ENCODE data around the gene ZNF423.

Gene ZNF423

DNA sequence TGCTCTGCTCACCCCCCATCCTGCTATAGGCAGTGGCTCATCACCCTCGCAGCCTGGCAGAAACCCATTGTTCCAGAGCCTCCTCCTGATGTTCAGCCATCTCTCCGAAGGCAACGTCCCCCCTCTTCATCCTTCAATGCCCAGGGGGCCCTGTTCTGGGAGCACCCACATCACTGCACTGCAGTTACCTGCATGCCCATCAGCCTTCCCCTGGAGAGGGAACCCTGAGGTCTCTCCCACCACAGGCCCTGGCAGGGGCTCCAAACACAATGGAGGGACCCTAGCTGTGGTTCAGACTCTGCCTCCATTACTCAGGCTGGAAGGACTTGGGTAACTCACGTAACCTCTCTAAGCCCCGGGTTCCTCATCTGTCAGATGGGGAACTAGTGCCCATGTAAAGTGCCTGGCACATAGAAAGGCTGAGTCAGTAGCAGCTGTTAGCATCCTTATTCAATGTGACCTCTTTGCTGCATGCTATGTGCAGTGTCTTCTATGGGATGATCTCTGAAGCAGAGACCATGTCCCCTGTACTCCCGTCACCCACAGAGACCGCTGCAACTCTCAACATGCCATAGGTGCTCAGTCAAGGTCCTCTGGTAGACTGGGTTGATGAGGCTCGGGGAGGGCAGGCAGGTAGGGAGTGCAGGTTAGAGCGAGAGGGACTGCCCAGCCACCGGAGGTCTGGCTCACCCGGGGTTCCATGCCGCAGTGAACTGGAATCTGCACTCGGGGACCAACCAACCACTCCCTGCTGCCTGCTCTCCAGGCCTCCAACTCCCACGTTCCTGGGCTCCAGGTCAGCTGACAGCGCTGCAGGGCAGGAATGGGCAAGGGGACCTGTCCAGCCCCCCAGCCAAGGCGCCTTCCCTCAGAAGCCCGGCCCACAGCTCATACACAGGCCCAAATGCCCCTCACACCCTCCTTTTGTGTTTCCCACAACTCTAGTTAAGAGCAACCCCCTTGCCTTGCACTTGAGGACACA is 233.2 kb downstream of the ZNF423 start:
- DNase-seq (ENCODE audit: low read depth in 3 of 3), result no peak

DNA sequence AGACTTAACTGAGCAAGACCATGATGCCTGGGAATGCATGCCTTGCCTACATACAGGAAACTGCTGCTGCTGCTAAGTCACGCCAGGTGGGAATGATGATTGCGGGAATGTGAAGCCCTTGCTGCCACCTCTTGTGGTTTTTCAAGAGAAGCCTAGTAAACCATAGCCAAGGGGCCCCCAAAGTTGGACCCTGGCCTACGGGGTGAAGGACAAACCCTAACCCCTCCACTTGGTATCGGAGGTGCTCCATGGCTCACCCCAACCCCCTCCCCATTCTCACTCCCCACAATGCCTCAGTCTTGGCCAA is 233.9 kb downstream of the ZNF423 start:
- no peak for DNase-seq (ENCODE audit: low read depth in 3 of 3)

DNA sequence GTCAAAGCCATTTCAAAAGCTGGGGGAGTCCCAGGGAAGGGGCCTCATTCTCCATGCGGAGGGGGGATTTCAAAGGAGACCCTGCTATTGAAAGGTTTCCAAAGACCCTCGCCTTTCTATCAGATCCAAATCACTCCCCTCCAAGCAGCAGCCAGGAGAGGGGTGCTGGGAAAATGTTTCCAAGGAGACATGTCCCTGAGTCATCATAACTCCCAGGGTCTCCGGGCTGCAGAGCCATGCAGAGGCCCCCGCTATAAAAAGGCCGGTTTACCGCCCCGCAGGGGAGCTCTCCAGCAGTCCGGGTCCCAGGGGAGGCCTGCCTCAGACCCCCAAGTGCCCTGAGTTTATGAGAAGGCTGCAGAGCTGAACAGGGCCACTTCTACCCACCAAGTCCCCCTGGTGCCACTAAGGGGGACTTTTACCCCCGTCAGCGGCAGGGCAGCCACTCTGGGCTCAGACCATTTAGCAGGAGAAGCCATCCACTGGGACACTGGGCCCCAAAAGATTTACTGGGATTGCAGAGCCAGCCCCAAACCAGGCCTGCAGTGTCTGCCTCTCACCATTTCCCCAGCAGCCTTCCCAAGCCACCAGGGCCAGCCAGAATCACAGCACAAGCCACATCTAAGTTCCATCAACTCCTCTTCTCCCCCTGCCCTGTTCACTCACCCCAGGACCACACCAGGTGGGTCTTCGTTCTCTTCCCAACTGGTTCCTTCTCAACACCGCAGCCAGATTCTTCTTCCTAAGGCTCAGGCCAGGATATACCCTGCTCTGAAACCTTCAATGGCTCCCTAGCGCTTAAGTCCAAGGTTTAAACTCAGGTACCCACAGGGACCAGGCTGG is 234.4 kb downstream of the ZNF423 start:
- DNase-seq (ENCODE audit: low read depth in 3 of 3), result no peak

DNA sequence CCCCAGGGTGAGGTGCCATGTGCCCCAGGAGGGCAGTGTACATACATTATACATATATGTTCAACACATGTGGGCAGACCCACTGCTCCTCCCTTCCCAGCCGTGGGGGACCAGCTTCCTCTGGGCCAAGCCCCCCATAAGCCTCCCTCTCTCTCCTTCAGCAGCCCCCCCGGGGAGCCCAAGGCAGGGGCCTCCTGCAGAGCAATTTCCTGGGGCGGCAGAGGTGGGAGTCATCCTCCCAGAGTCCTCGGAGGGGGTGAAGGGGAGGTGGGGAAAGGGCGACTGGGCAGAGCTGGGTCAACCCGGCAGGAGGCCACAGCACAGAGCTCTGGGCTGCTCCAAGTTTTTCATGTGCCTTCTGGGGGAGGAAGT is 235.1 kb downstream of the ZNF423 start:
- DNase-seq (ENCODE audit: low read depth in 3 of 3), result no peak

DNA sequence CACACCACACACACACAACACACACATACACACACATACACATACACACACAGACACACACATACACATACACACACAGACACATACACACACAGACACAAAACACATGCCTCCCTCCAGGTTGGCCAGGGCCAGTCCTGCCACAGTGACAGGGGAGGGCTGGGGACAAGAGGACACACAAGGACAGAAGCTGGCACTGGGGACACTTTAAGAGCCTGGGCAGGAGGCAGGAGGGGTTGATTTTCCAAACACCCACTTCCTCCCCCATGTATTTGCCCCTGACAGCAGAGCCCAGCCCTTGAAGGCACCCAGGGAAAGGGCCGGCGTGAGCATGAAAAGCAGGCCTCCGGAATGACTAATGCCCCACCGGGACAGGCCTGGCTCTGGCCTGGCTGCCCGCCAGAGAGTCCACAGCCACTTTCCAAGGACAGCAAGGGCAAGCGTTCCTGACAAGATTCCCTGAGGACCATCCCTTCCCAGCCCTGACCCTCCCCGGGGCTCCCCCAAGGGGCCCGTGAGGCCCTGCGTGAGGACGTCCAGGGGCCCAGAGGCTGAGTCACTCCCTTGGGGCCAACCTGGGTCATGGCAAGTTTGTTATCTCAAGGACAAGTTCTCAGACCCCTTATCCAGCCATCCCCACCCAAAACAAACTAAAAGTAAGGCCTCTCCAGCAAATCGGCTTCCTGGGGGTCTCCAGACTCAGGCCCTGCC is 235.6 kb downstream of the ZNF423 start:
- DNase-seq (ENCODE audit: low read depth in 3 of 3), result no peak

DNA sequence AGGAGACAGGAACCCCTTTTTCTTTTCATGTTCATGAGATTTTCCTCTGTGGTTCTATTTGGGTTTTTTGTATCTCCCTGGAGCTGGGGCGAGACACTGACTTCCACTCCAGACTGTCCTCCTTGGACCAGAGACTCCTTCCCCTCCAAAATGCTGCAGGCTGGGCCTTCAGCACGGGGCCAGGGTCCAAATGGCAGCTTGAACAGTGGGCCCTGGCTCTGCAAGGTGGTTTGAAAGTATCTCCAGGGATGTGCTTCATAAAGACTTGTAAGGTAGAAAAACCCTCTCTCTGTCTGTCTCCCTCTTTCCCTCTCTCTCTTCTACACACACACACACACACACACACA is 236.1 kb downstream of the ZNF423 start:
- no peak for DNase-seq (ENCODE audit: low read depth in 3 of 3)

DNA sequence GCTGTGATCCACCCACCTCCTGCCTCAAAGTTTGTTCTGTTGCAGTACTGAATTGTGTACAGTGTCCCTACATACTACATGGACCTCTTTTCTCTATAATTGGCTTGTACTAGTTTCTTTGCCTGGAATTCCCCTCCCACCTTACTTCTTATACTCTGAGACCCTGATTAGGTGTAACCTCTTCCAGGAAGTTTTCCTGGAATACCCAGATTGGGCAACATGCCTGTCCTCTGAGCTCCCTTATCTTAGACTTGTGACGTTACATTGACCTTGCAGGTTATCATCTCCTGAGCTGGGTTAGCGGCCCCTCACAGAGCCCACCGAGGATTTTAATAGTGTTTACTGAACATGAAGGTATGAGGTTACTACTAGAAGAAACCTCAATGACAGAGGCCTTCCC is 237.0 kb downstream of the ZNF423 start:
- no peak for DNase-seq (ENCODE audit: low read depth in 3 of 3)

DNA sequence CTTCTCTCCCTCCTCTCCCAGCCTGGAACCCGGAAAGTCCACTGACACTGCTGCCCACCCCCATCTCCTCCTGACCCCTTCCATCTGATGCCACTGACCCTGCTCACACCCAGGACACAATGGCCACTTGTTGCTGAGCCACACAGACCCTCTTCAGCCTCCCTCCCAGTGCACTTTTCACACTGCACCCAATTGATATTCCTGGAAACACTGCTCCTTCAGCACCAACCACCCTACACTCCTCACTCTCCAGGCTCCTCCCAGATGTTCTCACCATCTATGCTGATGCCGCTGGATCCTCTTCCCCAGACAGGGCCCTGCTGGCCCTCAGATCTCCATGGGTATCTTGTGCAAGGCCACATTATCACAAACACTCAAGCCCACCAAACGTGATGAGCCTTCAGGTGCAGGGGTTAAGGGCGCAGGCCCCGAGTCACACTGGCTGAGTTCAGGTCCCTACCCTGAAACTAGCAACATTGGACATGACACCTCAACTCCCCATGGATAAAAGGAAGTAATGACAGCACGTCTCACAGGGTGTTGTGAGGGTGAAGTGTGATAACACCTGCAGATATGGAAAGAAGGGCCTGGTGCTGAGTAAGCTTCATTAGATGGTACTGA is 238.1 kb downstream of the ZNF423 start:
- no peak for DNase-seq (ENCODE audit: low read depth in 3 of 3)

DNA sequence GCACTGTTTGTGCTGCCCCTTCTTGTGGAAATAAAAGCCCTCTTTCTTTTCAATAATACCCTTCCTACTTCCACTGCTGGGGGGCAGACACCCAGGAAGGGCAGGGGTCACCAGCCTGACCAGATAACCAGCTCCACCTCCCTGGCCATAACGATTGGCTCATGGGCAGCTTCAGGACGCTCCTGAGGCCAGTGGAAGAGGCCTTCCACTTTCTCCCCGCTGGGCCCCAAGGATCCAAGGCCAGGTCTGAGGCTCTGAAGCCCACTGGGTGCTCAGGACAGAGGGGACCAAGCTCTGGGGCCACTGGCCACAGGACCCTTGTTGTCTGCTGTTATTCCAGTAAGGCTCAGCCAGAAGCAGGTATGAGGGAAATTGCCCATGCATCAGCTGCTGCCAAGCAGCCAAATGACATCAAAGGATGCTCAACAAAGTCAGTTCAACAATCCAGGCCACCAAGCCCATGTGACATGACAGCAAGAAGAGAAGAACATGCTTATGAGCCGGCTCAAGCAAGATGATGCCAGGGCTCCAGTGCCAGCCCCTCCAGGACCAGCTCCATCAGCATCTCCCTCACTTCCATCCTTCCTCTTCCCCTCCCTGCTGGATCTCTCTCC is 238.8 kb downstream of the ZNF423 start:
- no peak for DNase-seq (ENCODE audit: low read depth in 3 of 3)

DNA sequence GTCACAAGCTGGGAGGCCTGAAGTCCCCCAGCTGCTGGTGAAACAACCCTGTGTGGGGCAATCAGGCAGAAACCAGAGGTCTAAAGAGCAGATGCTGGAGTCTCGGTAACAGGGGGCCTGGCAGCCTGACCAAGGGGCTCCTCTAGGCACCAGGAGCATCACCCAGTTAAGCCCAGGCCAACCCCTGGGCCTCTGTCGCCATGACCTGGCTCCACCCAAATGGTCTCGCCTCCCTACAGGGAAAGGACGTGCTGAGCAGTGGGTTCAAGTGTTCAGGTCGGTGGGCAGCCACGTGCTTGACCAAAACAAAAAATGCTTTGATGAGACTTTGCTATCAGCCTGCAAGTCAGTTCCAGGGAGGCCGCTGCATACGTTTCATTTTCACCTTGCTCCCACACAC is 240.3 kb downstream of the ZNF423 start:
- DNase-seq (ENCODE audit: low read depth in 3 of 3), result no peak

DNA sequence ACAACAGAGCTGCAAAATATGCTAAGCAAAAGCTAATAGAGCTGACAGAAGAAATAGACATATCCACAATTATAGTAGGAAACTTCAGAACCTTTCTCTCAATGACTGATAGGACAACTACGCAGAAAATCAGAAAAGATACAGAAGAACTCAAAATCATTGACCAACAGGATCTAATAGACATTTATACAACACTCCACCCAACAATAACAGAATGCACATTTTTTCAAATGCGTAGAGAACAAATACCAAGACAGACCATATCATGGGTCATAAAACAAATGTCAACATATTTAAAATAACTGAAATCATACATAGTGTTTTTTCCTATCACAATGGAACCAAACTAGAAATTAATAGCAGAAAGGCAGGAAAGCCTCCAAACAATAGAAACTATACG is 244.9 kb downstream of the ZNF423 start:
- no peak for DNase-seq (ENCODE audit: low read depth in 3 of 3)

DNA sequence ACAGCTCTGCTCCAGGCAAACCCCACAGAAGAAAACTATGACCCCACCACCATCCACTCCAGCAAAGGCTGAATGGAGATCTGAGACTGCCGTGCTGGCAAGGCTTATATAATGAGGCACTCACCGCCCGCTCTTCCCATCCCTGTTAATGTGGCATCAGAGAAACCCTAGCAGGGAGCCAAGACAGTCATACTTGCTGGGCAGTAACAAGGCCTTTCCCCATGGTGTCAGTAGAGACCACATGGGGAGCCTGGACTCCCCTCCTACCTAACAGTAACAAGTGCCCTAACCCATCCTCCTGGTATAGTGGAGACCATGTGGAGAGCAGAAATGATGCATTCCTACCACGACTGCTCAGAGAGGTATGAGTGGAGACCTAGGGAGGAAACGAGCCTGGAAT is 247.1 kb downstream of the ZNF423 start:
- DNase-seq (ENCODE audit: low read depth in 3 of 3), result no peak

DNA sequence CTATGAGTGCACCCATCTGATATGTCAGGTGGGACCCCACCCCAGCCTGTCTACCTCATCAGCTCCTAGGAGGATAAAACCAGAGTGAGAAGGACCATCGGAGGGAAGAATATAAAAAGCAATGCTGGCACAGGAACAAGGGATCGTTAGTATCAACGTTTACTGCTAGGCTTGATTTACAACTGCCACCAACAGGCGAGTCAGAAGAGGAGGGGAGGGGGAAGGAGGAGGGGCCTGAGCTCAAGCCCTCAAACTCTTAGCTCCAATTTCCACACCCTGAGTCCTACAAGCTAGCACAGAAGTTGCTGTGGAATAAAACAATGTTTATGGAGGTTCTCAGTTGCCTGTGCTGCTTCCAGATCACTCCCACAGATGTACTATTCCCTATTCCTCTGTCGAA is 247.8 kb downstream of the ZNF423 start:
- no peak for DNase-seq (ENCODE audit: low read depth in 3 of 3)

DNA sequence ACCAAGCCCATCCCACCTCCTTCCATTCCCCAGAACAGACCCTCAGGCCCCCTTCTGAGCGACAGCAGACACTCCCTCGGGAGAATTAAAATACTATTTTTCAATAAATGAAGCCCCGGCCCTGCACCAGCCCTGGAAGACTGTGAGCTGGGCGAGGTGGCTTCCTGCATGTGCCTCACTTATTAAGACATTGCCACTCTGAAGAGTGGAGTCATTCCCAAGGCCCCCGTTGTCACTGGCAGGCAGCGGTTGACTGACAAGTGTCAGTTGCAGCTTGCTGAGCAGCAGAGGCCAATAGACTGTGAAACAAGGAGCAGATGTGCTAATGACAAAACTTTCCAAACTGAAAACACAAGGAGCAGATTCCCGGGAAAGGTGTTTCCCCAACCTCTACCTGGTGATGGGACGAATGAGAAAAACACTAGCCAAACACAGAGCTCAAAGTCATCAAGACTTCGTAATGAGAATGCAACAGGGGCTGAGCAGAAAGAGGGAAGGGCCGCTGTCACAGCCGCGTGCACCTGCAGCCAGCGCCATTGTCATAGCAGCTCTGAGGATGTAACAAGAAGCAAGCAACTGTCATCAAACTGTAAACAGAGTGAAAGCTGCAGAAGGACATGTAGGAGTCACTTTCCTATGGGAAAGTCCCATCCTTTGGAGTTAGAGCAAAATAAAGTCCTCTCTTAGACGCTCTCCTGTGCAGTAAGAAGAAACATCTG is 250.2 kb downstream of the ZNF423 start:
- DNase-seq (ENCODE audit: low read depth in 3 of 3), result no peak

DNA sequence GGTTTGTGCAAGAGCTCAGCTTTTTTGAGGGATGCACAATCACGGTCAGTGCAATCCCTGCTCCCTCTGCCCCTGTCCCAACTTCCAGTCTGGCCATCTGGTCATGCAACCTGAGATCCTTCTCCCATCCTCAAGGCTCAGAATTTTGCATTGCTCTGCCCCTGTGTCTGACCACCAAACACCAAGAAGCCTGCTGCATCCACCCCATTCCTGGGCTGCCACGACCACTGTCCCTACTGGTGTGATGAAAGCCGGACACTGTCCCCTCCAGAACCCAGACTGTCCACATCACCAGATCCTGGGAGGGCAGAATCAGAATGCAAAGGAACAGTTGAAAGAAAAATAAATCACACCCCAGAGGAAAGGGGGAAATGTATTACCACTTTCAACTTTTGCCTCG is 251.3 kb downstream of the ZNF423 start:
- no peak for DNase-seq (ENCODE audit: low read depth in 3 of 3)

DNA sequence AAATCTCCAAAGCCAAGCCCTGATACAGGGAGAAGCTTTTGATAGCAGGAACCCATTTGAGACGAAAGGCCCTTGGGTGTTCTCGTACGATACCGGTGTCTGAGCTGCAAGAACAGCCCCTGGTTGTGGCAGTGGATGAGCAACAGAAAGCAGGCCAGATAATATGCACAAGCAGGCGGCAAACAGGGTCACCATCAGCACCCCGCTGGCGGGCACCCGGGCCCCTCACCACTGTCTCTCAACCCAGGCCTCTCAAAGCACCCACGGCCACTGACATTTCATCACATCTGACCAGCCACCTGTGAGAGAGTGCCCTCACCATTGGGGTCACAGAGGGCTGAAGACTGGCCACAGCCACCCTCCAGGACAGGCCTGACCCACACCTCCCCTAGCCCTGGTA is 252.0 kb downstream of the ZNF423 start:
- no peak for DNase-seq (ENCODE audit: low read depth in 3 of 3)

DNA sequence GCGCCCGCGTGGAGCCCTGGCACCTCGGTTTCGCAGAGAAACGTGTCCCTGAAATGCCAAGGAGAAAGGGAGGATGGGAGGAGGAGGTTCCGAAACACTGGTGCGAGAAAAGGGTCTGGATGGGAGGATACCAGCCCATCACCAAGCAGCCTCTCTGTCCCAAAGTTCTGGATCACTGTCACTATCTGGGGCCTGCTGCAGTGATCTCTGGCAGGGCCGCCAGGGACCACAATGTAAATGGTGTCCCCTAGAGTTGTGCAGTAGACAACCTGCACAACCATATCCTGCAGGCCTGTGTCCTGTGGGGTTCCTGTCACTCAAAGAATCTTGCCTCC is 253.0 kb downstream of the ZNF423 start:
- no peak for DNase-seq (ENCODE audit: low read depth in 3 of 3)

DNA sequence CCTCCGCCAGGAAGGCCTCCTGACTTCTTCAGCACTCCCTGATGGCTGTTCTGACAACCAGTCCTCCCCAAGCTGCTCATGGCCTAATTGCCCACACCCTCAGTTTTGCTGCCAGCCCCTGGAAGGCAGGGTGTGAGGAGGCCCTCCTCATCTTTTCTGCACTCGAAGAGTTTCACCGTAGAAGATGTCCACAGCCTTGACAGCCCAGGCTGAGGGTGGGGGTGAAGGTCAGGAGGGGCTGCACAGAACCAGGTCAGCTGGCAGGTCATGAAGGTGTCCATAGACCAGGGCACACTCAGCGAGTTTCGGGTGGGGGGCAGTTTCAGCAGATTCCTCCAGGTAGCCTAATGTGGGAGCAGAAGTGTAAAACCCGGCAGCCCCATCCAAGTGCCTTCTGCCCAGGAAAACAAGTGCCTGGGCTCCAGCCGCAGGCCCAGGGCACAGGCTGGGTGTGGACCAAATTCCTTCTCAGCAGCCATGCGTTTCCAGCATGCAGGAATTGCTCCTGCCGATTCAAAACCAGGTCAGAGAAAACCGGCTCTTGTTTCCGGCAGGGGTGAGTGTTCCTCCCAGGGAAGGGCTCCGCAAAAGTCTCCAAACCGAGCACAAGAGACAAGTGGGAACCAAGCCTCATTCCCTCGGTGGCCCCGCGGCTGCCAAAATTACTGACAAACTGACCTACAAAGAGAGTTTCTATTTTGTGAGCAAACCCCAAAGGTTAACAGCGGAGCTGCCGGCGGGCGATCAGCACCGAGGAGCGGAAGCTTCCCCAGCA is 253.5 kb downstream of the ZNF423 start:
- DNase-seq (ENCODE audit: low read depth in 3 of 3), result no peak

DNA sequence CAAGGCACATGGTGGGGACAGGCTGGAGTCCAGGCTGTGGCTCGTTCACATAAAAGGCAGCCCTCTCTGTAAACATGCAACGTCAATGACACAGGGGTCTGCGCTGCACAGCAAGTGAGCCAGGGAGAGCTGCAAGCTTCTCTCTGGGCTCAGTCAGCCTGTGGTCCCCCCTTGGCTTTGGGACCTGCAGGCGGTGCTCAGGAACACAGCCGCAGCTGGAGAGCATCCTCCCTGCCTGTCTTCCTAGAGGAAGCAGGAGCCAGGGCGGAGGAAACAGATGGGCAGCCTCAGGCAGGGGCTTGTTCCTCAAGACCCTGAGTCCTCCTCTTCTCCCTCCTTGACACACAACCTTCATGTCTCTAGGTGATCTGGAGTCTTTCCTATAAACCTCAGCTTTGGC is 254.3 kb downstream of the ZNF423 start:
- DNase-seq (ENCODE audit: low read depth in 3 of 3), result no peak

DNA sequence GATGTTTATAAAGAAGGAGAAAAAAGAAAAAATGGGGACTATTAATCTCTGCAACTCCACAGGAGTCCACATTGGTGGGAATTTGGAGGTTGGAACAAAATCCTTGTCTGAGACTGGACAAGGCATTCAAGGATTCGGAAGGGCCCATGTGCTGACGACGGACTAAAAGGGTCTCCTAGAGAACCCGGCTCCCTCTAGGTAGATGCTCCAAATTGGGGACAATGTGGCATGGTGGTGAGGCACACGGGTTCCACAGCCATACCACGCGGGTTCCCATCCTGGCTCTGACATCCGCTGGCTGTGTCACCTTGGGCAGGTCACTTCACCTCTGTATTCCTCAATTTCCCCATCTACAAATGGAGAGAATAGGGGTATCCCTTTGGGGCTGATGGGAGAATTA is 254.9 kb downstream of the ZNF423 start:
- DNase-seq (ENCODE audit: low read depth in 3 of 3), result no peak
